Erythroblast (primary cell): ENCODE measurements around the gene ANKIB1.

Source experiments
- GATA1 ChIP-seq: IDR thresholded peaks from 2 replicates; pipeline ENCODE4 v1.6.1; 2011; ENCODE audit warnings: low read depth, mild to moderate bottlenecking, control low read depth, low read length, moderate library complexity
- POLR2A ChIP-seq: IDR thresholded peaks from 2 replicates; pipeline ENCODE4 v1.6.1; 2011; ENCODE audit warnings: mild to moderate bottlenecking, low read length

DNA sequence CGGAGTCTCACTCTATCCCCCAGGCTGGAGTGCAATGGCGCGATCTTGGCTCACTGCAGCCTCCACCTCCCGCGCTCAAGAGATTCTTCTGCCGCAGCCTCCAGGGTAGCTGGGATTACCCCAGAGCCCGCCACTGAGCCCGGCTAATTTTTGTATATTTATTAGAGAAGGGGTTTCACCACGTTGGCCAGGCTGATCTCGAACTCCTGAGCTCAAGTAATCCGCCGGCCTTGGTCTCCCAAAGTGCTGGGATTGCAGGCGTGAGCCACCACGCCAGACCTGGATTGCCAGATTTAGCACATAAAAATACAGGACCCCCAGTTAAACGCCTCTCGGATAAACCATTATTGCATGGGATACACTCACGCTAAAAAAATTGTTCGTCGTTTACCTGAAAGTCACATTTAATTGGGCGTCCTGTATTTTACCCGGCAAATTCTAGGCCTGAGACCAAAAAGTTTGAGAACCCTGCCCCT, 201.1 kb downstream of the ANKIB1 start:
- no peak for TF ChIP-seq POLR2A
- no peak for TF ChIP-seq GATA1
